ENCODE results near the gene VTI1A.
"Not testable (repeated sequence)": the region's sequence is repeated elsewhere in the genome, so short reads cannot be mapped to it uniquely, and the experiment has no call there.

Gene VTI1A

GRCh38 chr10:112728118-112728883 is 281.3 kb downstream of the VTI1A start:
- FAIRE-seq = no peak

- FAIRE-seq = no peak
Observed at GRCh38 chr10:112728997-112729396, 282.0 kb downstream of the VTI1A start.

GRCh38 chr10:112731450-112731849 is 284.4 kb downstream of the VTI1A start:
- FAIRE-seq = not testable (repeated sequence)

GRCh38 chr10:112732277-112732921 is 285.4 kb downstream of the VTI1A start:
- FAIRE-seq = no peak

GRCh38 chr10:112735041-112735695 is 288.2 kb downstream of the VTI1A start:
- FAIRE-seq = no peak

GRCh38 chr10:112738606-112739591 is 291.9 kb downstream of the VTI1A start:
- FAIRE-seq = no peak

- no peak for FAIRE-seq
Observed at GRCh38 chr10:112739592-112740353, 292.8 kb downstream of the VTI1A start.

GRCh38 chr10:112741830-112742402 is 294.9 kb downstream of the VTI1A start:
- no peak for FAIRE-seq

GRCh38 chr10:112744181-112745096 is 297.4 kb downstream of the VTI1A start:
- no peak for FAIRE-seq

GRCh38 chr10:112746329-112746728 is 299.3 kb downstream of the VTI1A start:
- FAIRE-seq = no peak

GRCh38 chr10:112750427-112751167 is 303.6 kb downstream of the VTI1A start:
- peak; percentile 18 for FAIRE-seq

- no peak for FAIRE-seq
Observed at GRCh38 chr10:112751651-112752050, 304.6 kb downstream of the VTI1A start.

- FAIRE-seq = no peak
Observed at GRCh38 chr10:112752288-112752687, 305.3 kb downstream of the VTI1A start.

- FAIRE-seq = no peak
Observed at GRCh38 chr10:112753961-112754411, 307.0 kb downstream of the VTI1A start.

GRCh38 chr10:112755446-112756234 is 308.6 kb downstream of the VTI1A start:
- FAIRE-seq = no peak

- FAIRE-seq = no peak
Observed at GRCh38 chr10:112756235-112756527, 309.2 kb downstream of the VTI1A start.

- FAIRE-seq = no peak
Observed at GRCh38 chr10:112758961-112759360, 311.9 kb downstream of the VTI1A start.

GRCh38 chr10:112759496-112759895 is 312.5 kb downstream of the VTI1A start:
- FAIRE-seq = no peak

GRCh38 chr10:112761256-112761655 is 314.2 kb downstream of the VTI1A start:
- no peak for FAIRE-seq
